HEK293 (cell line): ENCODE results near the gene SCAMP5.

Experiments used
- CTCF ChIA-PET: fragments of 350-600 bp; formaldehyde crosslinking; extraction: SDS; loops from one replicate; lab custom pipeline; 2021; ENCODE audit warnings: antibody characterized with exemption; lab: Yijun Ruan, JAX
- POLR2A ChIA-PET: fragments of 300-600 bp; formaldehyde crosslinking; extraction: SDS; loops from one replicate; lab custom pipeline; 2020; ENCODE audit warnings: antibody characterized with exemption, inconsistent platforms; lab: Yijun Ruan, JAX
- H3K27ac ChIP-seq: fragments of 200-500 bp; sonication (Bioruptor generic); 2 replicates; pipeline ENCODE4 v1.5.1; 2014; ENCODE audit warnings: low read depth, low read length, control low read depth, inconsistent platforms; ENCODE audit errors: extremely low read depth
- H3K36me3 ChIP-seq, 2 experiments: fragments of 200-500 bp in 1 of 2; sonication (Bioruptor generic) in 1 of 2; 1 replicate in 1 of 2; 2 replicates in 1 of 2; pipeline ENCODE4 v1.5.1; 2014 to 2017; ENCODE audit warnings: inconsistent platforms in 2 of 2, low read length in 2 of 2; ENCODE audit not compliant: control insufficient read depth in 2 of 2, insufficient read depth in 1 of 2
- H3K4me1 ChIP-seq: fragments of 200-500 bp; sonication (Bioruptor generic); 2 replicates; pipeline ENCODE4 v1.5.1; 2014; ENCODE audit warnings: mild to moderate bottlenecking, low read length, inconsistent platforms; ENCODE audit not compliant: control insufficient read depth, insufficient read depth
- H3K4me3 ChIP-seq: 2 replicates; pipeline ENCODE4 v1.5.1; 2011; ENCODE audit warnings: low read depth, mild to moderate bottlenecking, control low read depth, low read length, moderate library complexity
- H3K9me3 ChIP-seq: fragments of 200-500 bp; sonication (Bioruptor generic); 2 replicates; pipeline ENCODE4 v1.5.1; 2014; ENCODE audit warnings: low read depth, low read length, inconsistent platforms; ENCODE audit not compliant: control insufficient read depth, insufficient read depth
- GLIS1 ChIP-seq: fragments of 450-650 bp; formaldehyde crosslinking; IDR thresholded peaks from 2 replicates; pipeline ENCODE4 v1.5.1; 2016; ENCODE audit warnings: missing biosample characterization, missing genetic modification characterization
- GLIS2 ChIP-seq: fragments of 450-650 bp; formaldehyde crosslinking; IDR thresholded peaks from 2 replicates; pipeline ENCODE4 v1.5.1; 2016; ENCODE audit warnings: missing biosample characterization, missing genetic modification characterization
- RBAK ChIP-seq: fragments of 450-650 bp; formaldehyde crosslinking; IDR thresholded peaks from 2 replicates; pipeline ENCODE4 v1.5.1; 2016; ENCODE audit warnings: missing biosample characterization, missing genetic modification characterization
- SCRT2 ChIP-seq: fragments of 450-650 bp; formaldehyde crosslinking; IDR thresholded peaks from 2 replicates; pipeline ENCODE4 v1.5.1; 2016; ENCODE audit warnings: missing biosample characterization, missing genetic modification characterization
- ZBTB20 ChIP-seq: fragments of 450-650 bp; formaldehyde crosslinking; IDR thresholded peaks from 2 replicates; pipeline ENCODE4 v1.5.1; 2016; ENCODE audit warnings: missing biosample characterization, missing genetic modification characterization
- ZNF2 ChIP-seq: fragments of 450-650 bp; formaldehyde crosslinking; IDR thresholded peaks from 2 replicates; pipeline ENCODE4 v1.5.1; 2016; ENCODE audit warnings: missing biosample characterization, missing genetic modification characterization
- ZNF404 ChIP-seq: fragments of 450-650 bp; formaldehyde crosslinking; IDR thresholded peaks from 2 replicates; pipeline ENCODE4 v1.5.1; 2017; ENCODE audit warnings: missing biosample characterization, missing genetic modification characterization
- ZNF510 ChIP-seq: fragments of 450-650 bp; formaldehyde crosslinking; IDR thresholded peaks from 2 replicates; pipeline ENCODE4 v1.5.1; 2018; ENCODE audit warnings: mild to moderate bottlenecking, missing genetic modification characterization, missing biosample characterization; ENCODE audit not compliant: insufficient replicate concordance
- ZNF549 ChIP-seq: fragments of 450-650 bp; IDR thresholded peaks from 2 replicates; pipeline ENCODE4 v1.5.1; 2018; ENCODE audit warnings: missing biosample characterization, missing genetic modification characterization, mild to moderate bottlenecking, inconsistent platforms, moderate library complexity
- ZNF560 ChIP-seq: fragments of 450-650 bp; formaldehyde crosslinking; IDR thresholded peaks from 2 replicates; pipeline ENCODE4 v1.5.1; 2017; ENCODE audit warnings: missing biosample characterization, missing genetic modification characterization, borderline replicate concordance
- ZNF76 ChIP-seq: fragments of 450-650 bp; formaldehyde crosslinking; IDR thresholded peaks from 2 replicates; pipeline ENCODE4; 2016; ENCODE audit warnings: low read depth, missing biosample characterization, missing genetic modification characterization, borderline replicate concordance
- TF ChIP-seq, protein P1 (sequence below): fragments of 450-650 bp; formaldehyde crosslinking; IDR thresholded peaks from 2 replicates; pipeline ENCODE4 v1.5.1; 2016; ENCODE audit warnings: missing biosample characterization, missing genetic modification characterization
- TF ChIP-seq, protein P2 (sequence below): fragments of 450-650 bp; formaldehyde crosslinking; IDR thresholded peaks from 2 replicates; pipeline ENCODE4 v1.5.1; 2017; ENCODE audit warnings: missing biosample characterization, missing genetic modification characterization
- TF ChIP-seq, protein P3 (sequence below): fragments of 450-650 bp; formaldehyde crosslinking; IDR thresholded peaks from 2 replicates; pipeline ENCODE4 v1.5.1; 2016; ENCODE audit warnings: missing biosample characterization, missing genetic modification characterization

The SCAMP5 gene

DNA sequence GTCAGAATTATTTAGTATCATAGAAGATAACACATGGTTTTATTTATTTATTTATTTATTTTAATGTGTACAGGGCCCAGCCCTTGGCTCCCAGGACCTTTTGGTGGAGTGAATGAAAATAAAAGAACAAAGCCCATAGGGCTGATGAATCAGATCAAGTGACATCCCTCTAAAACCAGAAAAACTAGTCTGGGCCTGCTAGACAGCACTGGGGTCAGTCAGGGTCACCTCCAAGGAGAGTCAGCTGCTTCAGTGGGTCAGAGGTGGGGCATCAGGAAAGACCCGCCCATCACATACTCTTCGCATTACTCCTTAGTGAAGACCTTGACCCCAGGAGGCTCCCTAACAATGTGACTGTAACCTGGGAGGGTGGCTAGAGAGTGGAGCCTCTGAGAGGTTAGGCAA, 40.9 kb downstream of the SCAMP5 start:
- CTCF ChIA-PET: interaction anchor here (0.8 to 2.5 kb wide), 6 partner anchors 19 to 272 kb away, joined by 3 to 24 read pairs (median 6); no protein-coding TSS in a partner anchor
- H3K36me3 ChIP-seq: peaks cover 0 to 6% of the 10 kb centered on the region in 2 experiments; a peak in 2 of 3 replicates
- H3K4me3 ChIP-seq: no peak overlapping the region
- no peaks in the 10 kb centered on the region for H3K9me3 ChIP-seq
- H3K27ac ChIP-seq: no peak overlapping the region
- peaks cover 8% of the 10 kb centered on the region; the same call in 1 of the 2 replicates for H3K4me1 ChIP-seq
- POLR2A ChIA-PET: interaction anchor here (1.5 to 2.1 kb wide), 2 partner anchors 165 to 168 kb away, joined by 11 to 15 read pairs; partner anchors contain the start of gene C15orf39
- TF ChIP-seq ZNF549 (tag by site-specific recombination) (no peak), ZNF404 (tag by site-specific recombination) (no peak), GLIS2 (tag by site-specific recombination) (0 out of 2 replicates have a peak, but pooled peaks have one; percentile 29), GLIS1 (tag by site-specific recombination) (peak; percentile 25; the same call in 1 of the 2 replicates)

DNA sequence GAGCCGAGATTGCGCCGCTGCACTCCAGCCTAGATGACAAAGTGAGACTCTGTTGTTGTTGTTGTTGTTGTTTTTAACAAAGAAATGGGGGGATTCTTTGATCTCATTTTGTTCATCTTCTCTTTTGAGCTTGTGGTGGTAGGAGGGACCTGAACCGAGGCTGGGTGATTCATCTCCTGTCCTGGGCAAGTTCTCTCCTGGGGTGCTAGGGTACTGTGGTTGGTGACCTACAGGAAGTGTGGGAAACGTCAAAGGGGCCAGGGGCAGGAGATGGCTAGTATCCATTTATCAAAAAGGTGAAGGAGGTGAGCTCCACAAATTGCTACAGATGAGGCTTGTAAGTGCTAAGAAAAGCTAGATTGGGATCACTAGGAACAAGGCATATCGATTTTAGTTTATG, 42.3 kb downstream of the SCAMP5 start:
- H3K27ac ChIP-seq: no peak overlapping the region
- ChIA-PET POLR2A (interaction anchor here (0.6 to 2.3 kb wide), 2 partner anchors 14 to 143 kb away, joined by 5 to 8 read pairs; partner anchors contain the start of gene PPCDC), CTCF (interaction anchor here (1.0 to 2.5 kb wide), 5 partner anchors 8 to 270 kb away, joined by 3 to 24 read pairs (median 6); partner anchors contain the start of gene C15orf39)
- no peaks in the 10 kb centered on the region for H3K9me3 ChIP-seq
- peaks cover 9% of the 10 kb centered on the region; the same call in 1 of the 2 replicates for H3K4me1 ChIP-seq
- peaks cover 0 to 11% of the 10 kb centered on the region in 2 experiments; a peak in 2 of 3 replicates for H3K36me3 ChIP-seq
- no peak for TF ChIP-seq ZNF560 (tag by site-specific recombination)
- no peak overlapping the region for H3K4me3 ChIP-seq

DNA sequence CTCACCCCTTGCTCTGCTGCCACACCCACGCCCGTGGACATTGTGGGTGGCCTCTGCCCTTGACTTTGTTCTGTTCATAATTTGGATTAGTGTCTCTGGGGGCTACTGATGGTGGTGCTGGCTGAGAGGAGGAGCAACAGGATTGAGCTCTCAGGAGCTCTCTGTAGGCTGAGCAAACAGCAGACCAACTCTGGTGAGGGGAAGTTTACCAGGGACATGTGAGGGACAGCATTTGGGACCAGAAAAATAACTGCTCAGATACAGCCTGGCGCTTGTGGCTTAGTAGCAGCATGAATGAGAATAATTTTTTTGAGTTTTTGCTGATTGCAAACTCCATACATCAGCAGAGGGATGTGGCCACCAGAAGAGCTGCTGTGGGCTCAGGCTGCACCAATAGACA, 42.9 kb downstream of the SCAMP5 start:
- Histone ChIP-seq H3K27ac (no peak overlapping the region), H3K4me3 (no peak overlapping the region), H3K36me3 (peaks cover 0 to 11% of the 10 kb centered on the region in 2 experiments; a peak in 2 of 3 replicates), H3K9me3 (no peaks in the 10 kb centered on the region), H3K4me1 (peaks cover 13% of the 10 kb centered on the region; the same call in 1 of the 2 replicates)
- CTCF ChIA-PET: interaction anchor here (0.6 to 2.1 kb wide), 4 partner anchors 13 to 166 kb away, joined by 4 to 24 read pairs (median 6); partner anchors contain the start of gene C15orf39
- POLR2A ChIA-PET: interaction anchor here (2.3 kb wide), 1 partner anchor 15 kb away, joined by 8 read pairs; the partner anchor contains the start of gene PPCDC
- TF ChIP-seq RBAK (tag by site-specific recombination) (no peak), SCRT2 (tag by site-specific recombination) (peak; percentile 38; the same call in 1 of the 2 replicates), ZNF510 (tag by site-specific recombination) (no peak), ZNF549 (tag by site-specific recombination) (no peak)
- TF ChIP-seq, protein P1, sequence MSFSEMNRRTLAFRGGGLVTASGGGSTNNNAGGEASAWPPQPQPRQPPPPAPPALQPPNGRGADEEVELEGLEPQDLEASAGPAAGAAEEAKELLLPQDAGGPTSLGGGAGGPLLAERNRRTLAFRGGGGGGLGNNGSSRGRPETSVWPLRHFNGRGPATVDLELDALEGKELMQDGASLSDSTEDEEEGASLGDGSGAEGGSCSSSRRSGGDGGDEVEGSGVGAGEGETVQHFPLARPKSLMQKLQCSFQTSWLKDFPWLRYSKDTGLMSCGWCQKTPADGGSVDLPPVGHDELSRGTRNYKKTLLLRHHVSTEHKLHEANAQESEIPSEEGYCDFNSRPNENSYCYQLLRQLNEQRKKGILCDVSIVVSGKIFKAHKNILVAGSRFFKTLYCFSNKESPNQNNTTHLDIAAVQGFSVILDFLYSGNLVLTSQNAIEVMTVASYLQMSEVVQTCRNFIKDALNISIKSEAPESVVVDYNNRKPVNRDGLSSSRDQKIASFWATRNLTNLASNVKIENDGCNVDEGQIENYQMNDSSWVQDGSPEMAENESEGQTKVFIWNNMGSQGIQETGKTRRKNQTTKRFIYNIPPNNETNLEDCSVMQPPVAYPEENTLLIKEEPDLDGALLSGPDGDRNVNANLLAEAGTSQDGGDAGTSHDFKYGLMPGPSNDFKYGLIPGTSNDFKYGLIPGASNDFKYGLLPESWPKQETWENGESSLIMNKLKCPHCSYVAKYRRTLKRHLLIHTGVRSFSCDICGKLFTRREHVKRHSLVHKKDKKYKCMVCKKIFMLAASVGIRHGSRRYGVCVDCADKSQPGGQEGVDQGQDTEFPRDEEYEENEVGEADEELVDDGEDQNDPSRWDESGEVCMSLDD (tag by site-specific recombination): no peak

DNA sequence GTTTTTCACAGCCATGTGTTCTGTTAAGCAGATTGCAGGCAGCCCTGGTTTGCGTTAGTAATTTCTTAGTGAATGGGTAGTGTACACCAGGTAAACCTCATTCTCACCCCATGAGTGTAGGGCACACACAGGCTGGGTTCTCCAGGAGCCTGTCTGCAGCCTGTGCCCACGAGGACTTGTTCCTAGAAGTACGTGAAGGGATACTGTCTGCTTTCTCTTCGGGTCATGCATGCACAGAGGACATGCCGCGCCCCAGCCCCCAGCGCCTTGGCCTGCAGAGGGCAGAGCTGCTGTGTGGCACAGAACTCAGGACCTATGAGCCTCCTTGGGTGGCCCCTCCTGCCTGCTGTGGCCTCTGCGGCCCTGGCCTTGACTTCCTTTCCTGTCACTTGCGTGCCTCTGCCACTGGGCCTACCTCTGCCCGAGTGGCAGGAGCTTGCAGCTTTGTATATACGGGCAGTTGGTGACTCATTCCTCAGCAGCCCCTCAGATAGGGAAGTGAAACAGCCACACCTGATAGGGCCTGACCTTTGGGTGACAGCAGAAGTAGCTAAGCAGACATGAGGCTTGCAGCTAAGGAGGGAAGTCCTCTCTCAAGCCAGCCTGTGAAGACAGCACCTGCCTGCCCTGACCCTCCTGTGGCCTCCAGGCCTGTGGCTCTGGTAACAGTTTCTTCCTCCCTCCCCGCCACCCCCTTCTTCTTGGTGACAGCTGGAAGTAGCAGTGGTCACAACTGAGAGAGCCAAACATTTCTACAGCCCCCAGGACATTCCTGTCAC, 47.6 kb downstream of the SCAMP5 start:
- POLR2A ChIA-PET: interaction anchor here (0.6 to 1.9 kb wide), 10 partner anchors 9 to 304 kb away, joined by 3 to 10 read pairs (median 3); partner anchors contain the start of genes C15orf39, NEIL1 and PPCDC
- Histone ChIP-seq H3K4me1 (peaks cover 20% of the 10 kb centered on the region), H3K9me3 (no peaks in the 10 kb centered on the region), H3K4me3 (no peak overlapping the region), H3K27ac (no peak overlapping the region; the same call in 1 of the 2 replicates), H3K36me3 (peaks cover 0 to 19% of the 10 kb centered on the region in 2 experiments; a peak in 2 of 3 replicates)
- CTCF ChIA-PET: interaction anchor here (0.6 to 3.5 kb wide), 15 partner anchors 9 to 207 kb away, joined by 3 to 20 read pairs (median 3); partner anchors contain the start of gene C15orf39
- TF ChIP-seq, protein P2, sequence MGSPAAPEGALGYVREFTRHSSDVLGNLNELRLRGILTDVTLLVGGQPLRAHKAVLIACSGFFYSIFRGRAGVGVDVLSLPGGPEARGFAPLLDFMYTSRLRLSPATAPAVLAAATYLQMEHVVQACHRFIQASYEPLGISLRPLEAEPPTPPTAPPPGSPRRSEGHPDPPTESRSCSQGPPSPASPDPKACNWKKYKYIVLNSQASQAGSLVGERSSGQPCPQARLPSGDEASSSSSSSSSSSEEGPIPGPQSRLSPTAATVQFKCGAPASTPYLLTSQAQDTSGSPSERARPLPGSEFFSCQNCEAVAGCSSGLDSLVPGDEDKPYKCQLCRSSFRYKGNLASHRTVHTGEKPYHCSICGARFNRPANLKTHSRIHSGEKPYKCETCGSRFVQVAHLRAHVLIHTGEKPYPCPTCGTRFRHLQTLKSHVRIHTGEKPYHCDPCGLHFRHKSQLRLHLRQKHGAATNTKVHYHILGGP (tag by site-specific recombination): peak; percentile 6; the same call in 1 of the 2 replicates
- TF ChIP-seq ZNF2 (0 out of 2 replicates have a peak, but pooled peaks have one; percentile 48), GLIS2 (tag by site-specific recombination) (0 out of 2 replicates have a peak, but pooled peaks have one; percentile 31), ZBTB20 (tag by site-specific recombination) (peak; percentile 66), ZNF76 (tag by site-specific recombination) (no peak)
- TF ChIP-seq, protein P3, sequence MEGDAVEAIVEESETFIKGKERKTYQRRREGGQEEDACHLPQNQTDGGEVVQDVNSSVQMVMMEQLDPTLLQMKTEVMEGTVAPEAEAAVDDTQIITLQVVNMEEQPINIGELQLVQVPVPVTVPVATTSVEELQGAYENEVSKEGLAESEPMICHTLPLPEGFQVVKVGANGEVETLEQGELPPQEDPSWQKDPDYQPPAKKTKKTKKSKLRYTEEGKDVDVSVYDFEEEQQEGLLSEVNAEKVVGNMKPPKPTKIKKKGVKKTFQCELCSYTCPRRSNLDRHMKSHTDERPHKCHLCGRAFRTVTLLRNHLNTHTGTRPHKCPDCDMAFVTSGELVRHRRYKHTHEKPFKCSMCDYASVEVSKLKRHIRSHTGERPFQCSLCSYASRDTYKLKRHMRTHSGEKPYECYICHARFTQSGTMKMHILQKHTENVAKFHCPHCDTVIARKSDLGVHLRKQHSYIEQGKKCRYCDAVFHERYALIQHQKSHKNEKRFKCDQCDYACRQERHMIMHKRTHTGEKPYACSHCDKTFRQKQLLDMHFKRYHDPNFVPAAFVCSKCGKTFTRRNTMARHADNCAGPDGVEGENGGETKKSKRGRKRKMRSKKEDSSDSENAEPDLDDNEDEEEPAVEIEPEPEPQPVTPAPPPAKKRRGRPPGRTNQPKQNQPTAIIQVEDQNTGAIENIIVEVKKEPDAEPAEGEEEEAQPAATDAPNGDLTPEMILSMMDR (tag by site-specific recombination): peak; percentile 63; the same call in 1 of the 2 replicates
